ENCODE results near the gene ACTR1B. TPM values are rescaled to one million over a fixed set of nuclear protein-coding genes. Genes with fewer than 3 reads are reported as not detected.
"Not testable (repeated sequence)": the region's sequence is repeated elsewhere in the genome, so short reads cannot be mapped to it uniquely, and the experiment has no call there.

The ACTR1B gene
- total RNA-seq, 2 experiments from 2014 or later, result 143 to 150 TPM

DNA sequence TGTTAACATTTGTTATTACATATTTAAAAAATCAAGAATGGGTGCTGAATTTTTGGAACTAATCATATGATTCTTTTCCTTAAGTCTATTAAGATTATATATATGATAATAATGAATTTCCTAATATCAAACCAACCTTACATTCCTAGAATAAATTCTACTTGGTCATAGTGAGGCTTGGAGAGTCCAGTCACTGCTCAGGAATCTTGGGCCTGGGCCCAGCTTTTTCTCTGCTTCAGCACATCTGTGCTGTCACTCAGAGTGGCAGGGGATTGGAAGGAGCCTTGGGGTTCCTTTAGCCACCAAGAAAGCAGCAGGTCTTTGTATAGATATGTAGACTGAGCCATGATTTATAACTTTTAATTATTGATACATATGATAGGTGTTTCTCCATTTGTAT lies 29.6 kb upstream of the ACTR1B start:
- H3K27ac Mint-ChIP-seq, result no peak overlapping the region
- TF ChIP-seq, protein P1, sequence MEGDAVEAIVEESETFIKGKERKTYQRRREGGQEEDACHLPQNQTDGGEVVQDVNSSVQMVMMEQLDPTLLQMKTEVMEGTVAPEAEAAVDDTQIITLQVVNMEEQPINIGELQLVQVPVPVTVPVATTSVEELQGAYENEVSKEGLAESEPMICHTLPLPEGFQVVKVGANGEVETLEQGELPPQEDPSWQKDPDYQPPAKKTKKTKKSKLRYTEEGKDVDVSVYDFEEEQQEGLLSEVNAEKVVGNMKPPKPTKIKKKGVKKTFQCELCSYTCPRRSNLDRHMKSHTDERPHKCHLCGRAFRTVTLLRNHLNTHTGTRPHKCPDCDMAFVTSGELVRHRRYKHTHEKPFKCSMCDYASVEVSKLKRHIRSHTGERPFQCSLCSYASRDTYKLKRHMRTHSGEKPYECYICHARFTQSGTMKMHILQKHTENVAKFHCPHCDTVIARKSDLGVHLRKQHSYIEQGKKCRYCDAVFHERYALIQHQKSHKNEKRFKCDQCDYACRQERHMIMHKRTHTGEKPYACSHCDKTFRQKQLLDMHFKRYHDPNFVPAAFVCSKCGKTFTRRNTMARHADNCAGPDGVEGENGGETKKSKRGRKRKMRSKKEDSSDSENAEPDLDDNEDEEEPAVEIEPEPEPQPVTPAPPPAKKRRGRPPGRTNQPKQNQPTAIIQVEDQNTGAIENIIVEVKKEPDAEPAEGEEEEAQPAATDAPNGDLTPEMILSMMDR (IDR thresholded peaks at IDR 0.05), result no peak
- no peak overlapping the region for H3K4me3 Mint-ChIP-seq
- no peaks in the 10 kb centered on the region for H3K9me3 Mint-ChIP-seq
- H3K4me1 Mint-ChIP-seq (ENCODE audit: low read depth), result peaks cover 11% of the 10 kb centered on the region
- POLR2A ChIA-PET, result no interaction called here
- DNase-seq (no peak), ATAC-seq (no peak)
- peaks cover 2% of the 10 kb centered on the region for H3K27me3 Mint-ChIP-seq
- CTCF ChIA-PET, result no interaction called here
- H3K36me3 Mint-ChIP-seq (ENCODE audit: low read depth), result no peaks in the 10 kb centered on the region
- intact Hi-C loops (cut with micrococcal nuclease), result no loop called here

DNA sequence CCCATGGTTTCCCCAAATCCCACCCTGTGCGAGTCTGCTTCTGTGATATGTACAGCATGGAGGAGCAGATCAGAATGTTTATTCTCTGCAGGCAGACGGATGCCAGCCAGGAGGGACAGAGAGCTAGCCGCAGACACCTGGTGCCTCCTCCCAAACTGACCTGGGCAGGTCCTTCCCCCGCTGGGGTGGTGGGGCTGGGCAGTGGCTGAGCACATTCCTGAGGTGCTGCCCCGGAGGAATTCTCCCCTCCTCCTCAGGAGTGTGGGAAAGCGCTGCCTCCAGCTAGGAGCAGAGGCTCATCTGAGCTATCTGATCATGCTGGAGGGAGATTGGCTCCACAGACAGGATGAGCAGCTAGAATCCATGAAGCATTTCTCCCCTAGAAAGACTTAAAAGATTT lies 27.3 kb upstream of the ACTR1B start:
- ChIA-PET CTCF (interaction anchor here (0.9 to 1.2 kb wide), 4 partner anchors 9 to 100 kb away, joined by 3 to 4 read pairs (median 3); partner anchors contain the start of gene ACTR1B), POLR2A (no interaction called here)
- TF ChIP-seq, protein P1 (IDR thresholded peaks at IDR 0.05), result no peak
- H3K27me3 Mint-ChIP-seq, result peaks cover 2% of the 10 kb centered on the region
- H3K4me3 Mint-ChIP-seq, result no peak overlapping the region
- ATAC-seq (no peak), DNase-seq (no peak)
- intact Hi-C loops (cut with micrococcal nuclease), result no loop called here
- H3K27ac Mint-ChIP-seq, result no peak overlapping the region
- no peaks in the 10 kb centered on the region for H3K36me3 Mint-ChIP-seq (ENCODE audit: low read depth)
- H3K4me1 Mint-ChIP-seq (ENCODE audit: low read depth), result peaks cover 13% of the 10 kb centered on the region
- H3K9me3 Mint-ChIP-seq, result no peaks in the 10 kb centered on the region

- Mint-ChIP-seq H3K27ac (peak overlapping the region; percentile 78), H3K9me3 (no peaks in the 10 kb centered on the region), H3K4me3 (no peak overlapping the region), H3K4me1 (ENCODE audit: low read depth) (peaks cover 13% of the 10 kb centered on the region), H3K27me3 (peaks cover 2% of the 10 kb centered on the region), H3K36me3 (ENCODE audit: low read depth) (no peaks in the 10 kb centered on the region)
- DNase-seq (no peak), ATAC-seq (peak; percentile 89)
- TF ChIP-seq, protein P1 (IDR thresholded peaks at IDR 0.05), result no peak
- intact Hi-C loops (cut with micrococcal nuclease), result no loop called here
- ChIA-PET CTCF (interaction anchor here (1.0 to 2.9 kb wide), 5 partner anchors 9 to 98 kb away, joined by 4 to 10 read pairs (median 5); partner anchors contain the start of gene ACTR1B), POLR2A (interaction anchor here (0.8 to 2.0 kb wide), 4 partner anchors 12 to 40 kb away, joined by 3 to 7 read pairs (median 3); no protein-coding TSS in a partner anchor)
Measured at GRCh38 chr2:97688062-97688827, 24.4 kb upstream of the ACTR1B start.

DNA sequence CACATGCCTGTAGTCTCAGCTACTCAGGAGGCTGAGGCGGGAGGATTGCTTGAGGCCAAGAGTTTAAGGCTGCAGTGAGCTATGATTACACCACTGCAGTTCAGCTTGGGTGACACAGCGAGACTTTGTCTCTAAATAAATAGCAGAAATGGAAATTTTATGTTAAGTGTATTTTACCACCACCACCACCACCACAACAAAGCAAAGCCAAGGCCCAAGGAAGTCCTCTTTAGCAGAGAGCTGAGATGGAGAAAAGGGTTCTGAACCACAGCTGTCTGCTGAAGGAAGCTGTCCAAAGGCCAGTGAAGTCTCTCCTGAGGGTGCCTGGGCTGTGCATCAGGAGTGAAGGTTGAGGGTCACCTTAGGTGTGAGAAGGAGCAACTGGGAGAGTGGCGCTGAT lies 23.4 kb upstream of the ACTR1B start:
- peak; percentile 27 for ATAC-seq
- peak; percentile 62 for DNase-seq
- H3K9me3 Mint-ChIP-seq; H3K27me3 Mint-ChIP-seq; intact Hi-C loops (cut with micrococcal nuclease); H3K36me3 Mint-ChIP-seq (ENCODE audit: low read depth); H3K4me3 Mint-ChIP-seq: not testable (repeated sequence)
- Mint-ChIP-seq H3K4me1 (ENCODE audit: low read depth) (peaks cover 13% of the 10 kb centered on the region), H3K27ac (peak overlapping the region; percentile 30)
- CTCF ChIA-PET, result interaction anchor here (1.0 to 2.9 kb wide), 5 partner anchors 10 to 61 kb away, joined by 3 to 10 read pairs (median 4); partner anchors contain the start of gene ACTR1B
- POLR2A ChIA-PET, result interaction anchor here (0.6 to 2.0 kb wide), 7 partner anchors 8 to 1313 kb away, joined by 3 to 7 read pairs (median 3); partner anchors contain the start of gene ACTR1B

GRCh38 chr2:97678298-97678697 lies 14.5 kb upstream of the ACTR1B start:
- Mint-ChIP-seq H3K4me1 (ENCODE audit: low read depth) (peaks cover 24% of the 10 kb centered on the region), H3K27ac (no peak overlapping the region), H3K9me3 (no peaks in the 10 kb centered on the region), H3K27me3 (peaks cover 1% of the 10 kb centered on the region), H3K36me3 (ENCODE audit: low read depth) (no peaks in the 10 kb centered on the region), H3K4me3 (no peak overlapping the region)
- intact Hi-C loops (cut with micrococcal nuclease), result no loop called here
- TF ChIP-seq, protein P1 (IDR thresholded peaks at IDR 0.05), result no peak
- ChIA-PET CTCF (interaction anchor here (0.9 to 4.3 kb wide), 4 partner anchors 14 to 88 kb away, joined by 3 to 17 read pairs (median 8); partner anchors contain the start of gene ACTR1B), POLR2A (interaction anchor here (1.7 to 4.2 kb wide), 2 partner anchors 14 to 18 kb away, joined by 6 to 24 read pairs; partner anchors contain the start of gene ACTR1B)
- DNase-seq (no peak), ATAC-seq (no peak)
